Measurements from ENCODE around the gene AAMP.
"Not testable (repeated sequence)": the region's sequence is repeated elsewhere in the genome, so short reads cannot be mapped to it uniquely, and the experiment has no call there.

The AAMP gene, protein sequence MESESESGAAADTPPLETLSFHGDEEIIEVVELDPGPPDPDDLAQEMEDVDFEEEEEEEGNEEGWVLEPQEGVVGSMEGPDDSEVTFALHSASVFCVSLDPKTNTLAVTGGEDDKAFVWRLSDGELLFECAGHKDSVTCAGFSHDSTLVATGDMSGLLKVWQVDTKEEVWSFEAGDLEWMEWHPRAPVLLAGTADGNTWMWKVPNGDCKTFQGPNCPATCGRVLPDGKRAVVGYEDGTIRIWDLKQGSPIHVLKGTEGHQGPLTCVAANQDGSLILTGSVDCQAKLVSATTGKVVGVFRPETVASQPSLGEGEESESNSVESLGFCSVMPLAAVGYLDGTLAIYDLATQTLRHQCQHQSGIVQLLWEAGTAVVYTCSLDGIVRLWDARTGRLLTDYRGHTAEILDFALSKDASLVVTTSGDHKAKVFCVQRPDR

DNA sequence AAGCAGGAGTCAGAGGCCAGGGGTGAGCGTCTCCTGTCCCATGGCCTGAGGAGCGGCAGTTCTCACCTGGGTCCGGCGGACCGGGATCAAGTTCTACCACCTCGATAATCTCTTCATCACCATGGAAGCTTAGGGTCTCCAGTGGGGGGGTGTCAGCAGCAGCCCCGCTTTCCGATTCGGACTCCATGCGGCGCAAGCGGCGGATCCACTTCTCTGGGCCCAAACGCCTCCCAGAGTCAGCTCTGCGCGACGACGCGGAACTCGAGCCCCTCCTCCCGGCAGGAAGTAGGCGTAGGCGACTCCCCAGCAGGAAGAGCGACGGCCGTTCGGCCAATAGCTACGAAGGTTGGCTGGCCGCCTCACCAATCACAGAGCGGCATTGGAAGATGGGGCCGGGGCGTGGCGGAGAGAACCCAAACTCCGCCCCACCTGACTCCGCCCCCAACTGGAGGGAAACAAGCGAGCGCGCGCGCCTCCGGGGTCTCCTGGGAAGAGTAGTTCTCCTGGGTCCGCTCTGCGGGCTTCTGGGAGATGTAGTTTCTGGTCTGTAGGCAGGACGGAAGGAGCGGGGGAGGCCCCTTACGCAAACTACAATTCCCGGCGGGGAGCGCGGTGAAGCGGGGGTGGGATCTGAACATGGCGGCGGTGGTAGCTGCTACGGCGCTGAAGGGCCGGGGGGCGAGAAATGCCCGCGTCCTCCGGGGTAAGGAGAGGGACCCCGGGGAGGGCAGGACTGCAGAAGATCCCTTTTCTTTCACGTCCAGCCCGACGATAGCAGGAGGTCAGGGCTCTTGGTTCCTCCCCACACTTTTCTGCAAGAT lies at the start of gene AAMP, which contains the start of gene PNKD:
TSS of gene AAMP (minus strand) at position 238 of the 821 bp plus-strand sequence. CDS start at position 187, 51 bp downstream.
TSS of gene PNKD (plus strand) at position 620 of the 821 bp plus-strand sequence. CDS start at position 637, 17 bp downstream.
- DNase-seq (ENCODE audit: low read depth in 1 of 2, low spot score in 1 of 2) = peak; percentile 99 to 100

GRCh38 chr2:218318241-218318640 lies 48.3 kb upstream of the AAMP start:
- no peak for DNase-seq (ENCODE audit: low read depth in 1 of 2, low spot score in 1 of 2)

DNA sequence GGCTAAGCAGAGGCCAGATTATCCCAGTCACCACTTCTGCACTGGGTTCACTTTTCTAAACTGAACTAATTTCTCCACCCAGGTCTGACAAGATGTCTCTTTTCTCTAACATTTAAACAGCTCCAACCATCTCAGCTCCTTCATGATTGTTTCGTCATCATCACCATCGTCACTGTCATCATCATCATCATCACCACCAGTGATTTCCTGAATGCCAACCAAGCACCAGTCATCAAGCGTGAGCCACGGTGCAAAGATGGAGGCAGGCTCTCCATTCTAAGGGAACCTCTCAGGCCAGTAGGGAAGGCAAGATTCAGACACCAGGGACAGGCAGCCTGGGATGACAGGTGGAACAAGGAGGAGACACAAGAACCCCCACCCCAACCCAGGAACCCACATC lies 47.9 kb upstream of the AAMP start:
- no peak for DNase-seq (ENCODE audit: low read depth in 1 of 2, low spot score in 1 of 2)

- no peak for DNase-seq (ENCODE audit: low read depth in 1 of 2, low spot score in 1 of 2)
Measured at GRCh38 chr2:218317303-218317630, 47.3 kb upstream of the AAMP start.

DNA sequence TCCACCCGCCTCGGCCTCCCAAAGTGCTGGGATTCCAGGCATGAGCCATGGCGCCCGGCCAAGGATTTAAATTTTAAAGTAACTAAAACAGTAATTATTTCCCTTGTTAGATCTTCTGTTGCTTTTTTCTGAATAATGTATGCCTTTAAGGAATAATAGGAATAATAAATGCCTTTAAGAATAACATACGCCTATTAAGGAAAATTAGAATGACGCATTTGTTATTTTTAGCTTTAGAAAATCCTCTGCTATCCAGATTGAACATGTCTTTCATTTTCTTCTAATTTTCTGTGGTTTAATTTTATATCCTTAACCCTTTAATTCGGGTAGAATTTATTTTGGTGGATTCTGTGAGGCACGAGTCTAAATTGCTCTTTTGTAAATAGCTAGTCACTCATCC lies 45.5 kb upstream of the AAMP start:
- DNase-seq (ENCODE audit: low read depth in 1 of 2, low spot score in 1 of 2) = no peak

DNA sequence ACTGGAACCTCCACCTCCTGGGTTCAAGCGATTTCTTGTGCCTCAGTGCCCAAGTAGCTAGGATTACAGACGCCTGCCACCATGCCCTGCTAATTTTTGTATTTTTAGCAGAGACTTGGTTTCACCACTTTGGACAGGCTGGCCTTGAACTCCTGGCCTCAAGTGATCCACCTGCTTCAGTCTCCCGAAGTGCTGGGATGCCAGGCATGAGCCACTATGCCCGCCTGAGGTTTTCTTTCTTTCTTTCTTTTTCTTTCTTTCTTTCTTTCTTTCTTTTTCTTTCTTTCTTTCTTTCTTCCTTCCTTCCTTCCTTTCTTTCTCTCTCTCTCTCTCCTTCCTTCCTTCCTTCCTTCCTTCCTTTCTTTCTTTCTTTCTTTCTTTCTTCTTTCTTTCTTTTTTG lies 44.8 kb upstream of the AAMP start:
- not testable (repeated sequence) for DNase-seq (ENCODE audit: low read depth in 1 of 2, low spot score in 1 of 2)

GRCh38 chr2:218313356-218313755 lies 43.4 kb upstream of the AAMP start:
- DNase-seq (ENCODE audit: low read depth in 1 of 2, low spot score in 1 of 2) = no peak

DNA sequence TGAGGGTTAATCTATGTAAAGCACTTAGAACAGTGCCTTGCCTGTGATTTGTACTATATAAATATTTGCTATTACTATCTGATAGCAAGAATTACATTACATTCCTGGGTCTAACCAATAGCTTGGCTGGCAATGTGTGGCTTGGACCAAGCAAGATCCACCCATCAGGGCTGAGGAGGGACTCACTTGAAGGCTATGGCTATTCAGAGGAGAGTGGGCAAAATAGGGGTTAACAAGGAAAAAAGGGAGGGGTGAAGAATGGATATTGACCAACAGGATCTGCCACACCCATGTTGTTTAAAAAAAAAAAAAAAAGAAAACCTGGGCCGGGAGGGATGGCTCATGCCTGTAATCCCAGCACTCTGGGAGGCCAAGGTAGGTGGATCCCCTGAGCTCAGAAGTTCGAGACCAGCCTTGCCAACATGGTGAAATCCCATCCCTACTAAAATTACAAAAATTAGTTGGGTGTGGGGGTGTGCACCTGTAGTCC lies 42.4 kb upstream of the AAMP start:
- DNase-seq (ENCODE audit: low read depth in 1 of 2, low spot score in 1 of 2) = no peak

- DNase-seq (ENCODE audit: low read depth in 1 of 2, low spot score in 1 of 2) = not testable (repeated sequence)
Measured at GRCh38 chr2:218311541-218312266, 41.8 kb upstream of the AAMP start.

- no peak for DNase-seq (ENCODE audit: low read depth in 1 of 2, low spot score in 1 of 2)
Measured at GRCh38 chr2:218310853-218311540, 41.1 kb upstream of the AAMP start.

DNA sequence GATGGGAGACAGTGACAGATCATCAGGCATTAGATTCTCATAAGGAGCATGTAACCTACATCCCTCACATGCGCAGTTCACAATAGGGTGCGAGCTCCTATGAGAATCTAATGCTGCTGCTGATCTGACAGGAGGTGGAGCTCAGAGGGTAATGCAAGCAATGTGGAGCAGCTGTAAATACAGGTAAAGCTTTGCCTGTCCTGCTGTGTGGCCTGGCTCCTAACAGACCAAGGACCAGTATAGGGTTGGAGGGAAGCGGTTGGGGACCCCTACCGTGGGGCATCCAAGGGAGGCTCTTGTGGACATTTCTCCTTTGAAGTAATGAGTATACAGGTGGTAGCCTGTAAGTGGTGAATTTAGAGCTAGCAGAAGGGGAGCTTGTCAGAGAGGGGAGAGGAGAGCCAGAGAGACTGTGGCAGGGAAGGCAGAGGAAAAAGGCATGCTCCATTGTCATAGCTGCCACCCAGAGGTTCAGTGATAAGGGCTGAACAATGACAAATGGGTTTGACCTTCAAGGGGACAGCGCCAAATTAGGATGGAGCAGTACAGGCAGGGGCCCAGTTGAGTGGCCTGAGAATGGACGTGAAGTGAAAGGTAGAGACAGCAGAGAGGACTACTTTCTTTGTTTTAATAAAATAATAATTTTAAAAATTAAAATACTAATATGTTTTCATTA lies 37.6 kb upstream of the AAMP start:
- no peak for DNase-seq (ENCODE audit: low read depth in 1 of 2, low spot score in 1 of 2)

GRCh38 chr2:218306184-218306920 lies 36.4 kb upstream of the AAMP start:
- DNase-seq (ENCODE audit: low read depth in 1 of 2, low spot score in 1 of 2) = no peak

DNA sequence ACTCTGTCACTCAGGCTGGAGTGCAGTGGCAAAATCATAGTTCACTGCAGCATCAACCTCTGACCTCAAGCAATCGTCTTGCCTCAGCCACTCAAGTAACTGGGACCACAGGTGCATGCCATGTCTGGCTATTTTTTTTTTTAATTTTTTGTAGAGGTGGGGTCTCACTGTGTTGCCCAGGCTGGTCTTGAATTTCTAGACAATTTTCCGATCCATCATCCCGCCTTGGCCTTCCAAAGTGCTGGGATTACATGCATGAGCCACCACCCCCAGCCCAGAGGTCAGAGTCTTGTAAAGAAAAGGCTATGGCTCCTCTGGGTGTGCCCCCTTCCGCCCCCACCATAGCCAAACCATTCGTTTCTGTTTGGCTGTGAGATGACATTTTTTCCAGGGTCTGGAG lies 35.4 kb upstream of the AAMP start:
- DNase-seq (ENCODE audit: low read depth in 1 of 2, low spot score in 1 of 2) = no peak

DNA sequence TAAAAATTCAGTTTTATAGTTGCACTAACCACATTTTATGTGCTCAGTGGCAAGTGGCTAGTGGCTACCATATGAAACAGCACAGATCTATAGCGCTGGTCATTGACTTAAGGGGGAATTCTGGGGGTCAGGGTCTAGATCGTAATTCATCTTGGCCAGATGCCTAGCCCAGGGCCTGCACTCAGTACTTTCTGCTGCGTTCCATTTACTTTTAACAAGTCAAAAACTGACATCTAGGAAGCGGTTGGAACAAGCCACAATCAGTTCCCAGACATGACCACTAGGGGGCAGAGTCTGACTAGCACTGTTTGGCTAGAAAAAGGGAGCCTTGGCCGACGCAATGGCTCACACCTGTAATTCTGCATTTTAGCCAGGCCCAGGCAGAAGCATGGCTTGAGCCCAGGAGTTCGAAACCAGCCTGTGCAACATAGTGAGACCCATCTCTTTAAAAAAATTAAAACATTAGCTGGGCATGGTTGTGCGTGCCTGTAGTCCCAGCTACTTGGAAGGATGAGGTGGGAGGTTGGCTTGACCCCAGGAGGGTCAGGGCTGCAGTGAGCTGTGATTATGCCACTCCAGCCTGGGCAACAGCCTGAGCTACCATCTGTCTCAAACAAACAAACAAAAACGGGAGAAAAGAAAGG lies 31.4 kb upstream of the AAMP start:
- peak; percentile 74 to 90 for DNase-seq (ENCODE audit: low read depth in 1 of 2, low spot score in 1 of 2)

GRCh38 chr2:218300141-218300540 lies 30.2 kb upstream of the AAMP start:
- DNase-seq (ENCODE audit: low read depth in 1 of 2, low spot score in 1 of 2) = no peak

DNA sequence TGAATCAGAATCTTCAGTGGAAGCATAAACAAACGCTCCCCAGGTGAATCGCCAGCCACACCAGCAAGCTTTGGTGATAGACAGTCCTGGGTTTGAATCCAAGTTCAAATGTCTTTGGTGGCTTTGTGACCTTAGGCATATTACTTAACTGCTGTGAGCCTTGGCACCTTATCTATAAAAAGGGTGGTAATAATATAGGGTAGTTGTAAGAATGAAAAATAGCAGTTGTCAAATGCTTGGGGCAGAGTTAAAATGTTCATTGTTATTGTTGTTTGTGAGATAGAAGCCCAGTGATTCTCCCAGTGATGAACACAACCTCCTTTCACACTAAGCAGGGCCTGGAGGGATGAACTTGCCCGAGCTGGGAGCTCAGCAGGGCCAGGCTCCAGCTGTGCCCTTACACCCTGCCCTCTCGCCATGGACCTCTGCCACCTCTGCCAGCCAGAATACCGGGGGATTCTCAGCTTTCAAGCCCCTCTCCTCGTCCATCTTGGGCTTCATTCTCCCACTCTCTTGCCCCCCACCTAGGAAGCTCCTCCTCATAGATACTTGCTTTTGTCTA lies 28.5 kb upstream of the AAMP start:
- no peak for DNase-seq (ENCODE audit: low read depth in 1 of 2, low spot score in 1 of 2)

DNA sequence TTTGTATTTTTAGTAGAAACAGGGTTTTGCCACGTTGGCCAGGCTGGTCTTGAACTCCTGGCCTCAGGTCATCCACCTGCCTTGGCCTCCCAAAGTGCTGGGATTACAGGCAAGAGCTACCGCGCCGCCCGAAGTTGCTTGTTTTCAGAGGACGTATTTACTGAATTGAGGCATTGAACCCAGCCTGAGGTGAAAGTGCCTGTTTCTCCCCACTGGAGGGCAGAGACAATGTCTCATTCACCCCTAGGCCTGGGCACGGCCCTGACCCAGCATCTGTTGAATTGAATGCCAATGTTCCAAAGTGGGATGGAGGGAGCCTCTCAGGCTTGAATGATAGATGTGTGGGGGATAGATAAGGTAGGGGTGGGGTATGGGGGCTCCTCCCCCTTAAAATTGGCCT lies 26.9 kb upstream of the AAMP start:
- no peak for DNase-seq (ENCODE audit: low read depth in 1 of 2, low spot score in 1 of 2)

GRCh38 chr2:218296200-218296599 lies 26.3 kb upstream of the AAMP start:
- no peak for DNase-seq (ENCODE audit: low read depth in 1 of 2, low spot score in 1 of 2)

GRCh38 chr2:218295029-218295428 lies 25.1 kb upstream of the AAMP start:
- no peak for DNase-seq (ENCODE audit: low read depth in 1 of 2, low spot score in 1 of 2)

Measured in activated CD4-positive, alpha-beta T cell treated with anti-CD3 and anti-CD28 coated beads, Interleukin-2, amount 50 U/mL, for 24 hours (primary cell).